CD4-positive, alpha-beta memory T cell (primary cell): ENCODE data around the gene ZC3HAV1. TPM values are rescaled to one million over a fixed set of nuclear protein-coding genes. Genes with fewer than 3 reads are reported as not detected.

Experiments used
- CTCF ChIA-PET: fragments of 350-600 bp; sonication (Branson Sonifier 250); formaldehyde crosslinking; loops from one replicate; lab custom pipeline; 2021; ENCODE audit warnings: inconsistent platforms; ENCODE audit not compliant: partially characterized antibody; lab: Charles Lee
- POLR2A ChIA-PET: fragments of 350-600 bp; sonication (Branson Sonifier 250); formaldehyde crosslinking; loops from one replicate; lab custom pipeline; 2021; ENCODE audit not compliant: partially characterized antibody; lab: Charles Lee
- DNase-seq, 5 donors: peaks; one replicate each; pipeline versions ENCODE4 v3.0.0 to v3.0.0-alpha.2; 2020 to 2022; ENCODE audit warnings: mixed read lengths in 1 of 5
- H3K27ac ChIP-seq: one replicate; pipeline ENCODE4 v1.7.0; 2013; ENCODE audit warnings: low read depth, low read length
- H3K27me3 ChIP-seq: 2 replicates; pipeline ENCODE4 v1.7.0; 2013; ENCODE audit warnings: mild to moderate bottlenecking, low read length, moderate library complexity; ENCODE audit not compliant: insufficient read depth
- H3K36me3 ChIP-seq: 2 replicates; pipeline ENCODE4 v1.7.0; 2013; ENCODE audit warnings: mild to moderate bottlenecking, low read length, moderate library complexity; ENCODE audit not compliant: insufficient read depth
- H3K4me1 ChIP-seq: 2 replicates; pipeline ENCODE4 v1.7.0; 2013; ENCODE audit warnings: mild to moderate bottlenecking, low read length, moderate library complexity; ENCODE audit not compliant: insufficient read depth
- H3K4me3 ChIP-seq, 2 donors: one replicate each; pipeline ENCODE4 v1.7.0; 2013; ENCODE audit warnings: low read length in 2 of 2, mild to moderate bottlenecking in 1 of 2
- H3K9me3 ChIP-seq, 2 donors: one replicate each; pipeline ENCODE4 v1.7.0; 2013; ENCODE audit warnings: low read length in 2 of 2, control low read depth in 1 of 2; ENCODE audit not compliant: control insufficient read depth in 1 of 2
- H3K27ac Mint-ChIP-seq, 7 donors: one replicate each; pipeline ENCODE4 v1.8.0; 2020 to 2021; ENCODE audit warnings: mixed read lengths in 7 of 7, mild to moderate bottlenecking in 6 of 7, inconsistent platforms in 3 of 7, moderate library complexity in 3 of 7
- H3K27me3 Mint-ChIP-seq, 2 donors: one replicate each; pipeline ENCODE4 v1.8.0; 2020 to 2021; ENCODE audit warnings: mixed read lengths in 2 of 2
- H3K36me3 Mint-ChIP-seq, 2 donors: one replicate each; pipeline ENCODE4 v1.8.0; 2020 to 2021; ENCODE audit warnings: mixed read lengths in 2 of 2, inconsistent platforms in 1 of 2, mild to moderate bottlenecking in 1 of 2
- H3K4me1 Mint-ChIP-seq, 4 donors: one replicate each; pipeline ENCODE4 v1.8.0; 2020 to 2021; ENCODE audit warnings: mixed read lengths in 4 of 4, mild to moderate bottlenecking in 1 of 4
- H3K4me3 Mint-ChIP-seq, 8 donors: one replicate each; pipeline ENCODE4 v1.8.0; 2020 to 2021; ENCODE audit warnings: mixed read lengths in 8 of 8, mild to moderate bottlenecking in 7 of 8, moderate library complexity in 6 of 8, inconsistent platforms in 3 of 8
- H3K9me3 Mint-ChIP-seq, 8 donors: one replicate each; pipeline ENCODE4 v1.8.0; 2020 to 2021; ENCODE audit warnings: mixed read lengths in 8 of 8, mild to moderate bottlenecking in 5 of 8, inconsistent platforms in 3 of 8, moderate library complexity in 1 of 8
- intact Hi-C: fragments of 100-400 bp; cut with micrococcal nuclease; formaldehyde crosslinking; loops from one replicate; pipeline ENCODE4 v1.15.1; 2023
- polyA plus RNA-seq, 2 donors: library from polyadenylated mRNA; unstranded; fragments of 300-500 nt; fragmentation: Illumina TruSeq; gene quantifications; one replicate each; pipeline ENCODE4 v1.2.3, GENCODE V29; 2021
- total RNA-seq, 2 experiments: library from RNA; stranded (reverse); gene quantifications; one replicate each; pipeline ENCODE4 v1.2.3, GENCODE V29; 2021

The ZC3HAV1 gene
- total and polyA plus RNA-seq, 4 experiments from 2014 or later, result 150 to 169 (median 157) TPM

DNA sequence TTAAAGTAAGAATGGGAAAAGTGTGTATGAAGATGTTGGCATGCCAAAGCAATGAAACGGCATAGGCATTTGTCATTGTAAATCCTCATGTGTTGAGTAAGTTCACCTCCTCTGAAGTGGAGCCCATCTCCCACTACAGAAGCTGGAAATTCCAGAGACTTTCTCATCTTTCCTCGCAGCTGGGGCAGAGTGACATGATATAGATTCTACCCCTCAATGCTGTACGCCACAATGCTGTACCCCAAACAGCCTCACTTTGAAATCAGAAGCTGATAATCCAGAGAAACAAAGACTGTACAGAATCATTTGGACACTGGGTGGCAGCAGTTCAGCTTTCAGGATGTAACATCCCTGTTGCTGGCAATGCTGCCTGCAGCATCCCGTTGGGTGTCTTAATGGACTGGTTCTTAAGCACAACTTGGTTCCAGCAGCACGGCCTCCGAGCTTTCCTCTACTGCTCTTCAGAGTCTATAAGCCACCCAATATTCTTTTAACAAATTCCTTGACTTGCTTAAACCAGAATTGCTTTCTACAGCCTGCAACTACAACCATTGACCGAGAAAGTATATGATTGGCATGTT is 92.5 kb downstream of the ZC3HAV1 start:
- CTCF ChIA-PET, result interaction anchor here (0.7 to 9.6 kb wide), 34 partner anchors 9 to 288 kb away, joined by 3 to 140 read pairs (median 4); a partner anchor contains a TSS
- H3K9me3 ChIP-seq, result no peaks in the 10 kb centered on the region
- Mint-ChIP-seq H3K9me3 (no peaks in the 10 kb centered on the region), H3K36me3 (no peaks in the 10 kb centered on the region), H3K27ac (no peak overlapping the region), H3K4me1 (peaks cover 0 to 12% (median 5%) of the 10 kb centered on the region in 4 donors), H3K27me3 (peaks cover 0 to 5% of the 10 kb centered on the region in 2 donors), H3K4me3 (no peak overlapping the region)
- POLR2A ChIA-PET, result interaction anchor here (0.8 to 2.0 kb wide), 9 partner anchors 17 to 130 kb away, joined by 3 to 11 read pairs (median 5); a partner anchor contains a TSS
- peak; percentile 56 to 71 (median 63) for DNase-seq
- no peak overlapping the region for H3K4me3 ChIP-seq
- no peak overlapping the region for H3K27ac ChIP-seq
- H3K36me3 ChIP-seq, result no peaks in the 10 kb centered on the region
- no peaks in the 10 kb centered on the region for H3K27me3 ChIP-seq
- intact Hi-C loops, result loop anchor here (1.0 kb wide), 5 partner anchors 27 to 214 kb away; partner anchors contain the start of gene UBN2
- no peaks in the 10 kb centered on the region for H3K4me1 ChIP-seq

DNA sequence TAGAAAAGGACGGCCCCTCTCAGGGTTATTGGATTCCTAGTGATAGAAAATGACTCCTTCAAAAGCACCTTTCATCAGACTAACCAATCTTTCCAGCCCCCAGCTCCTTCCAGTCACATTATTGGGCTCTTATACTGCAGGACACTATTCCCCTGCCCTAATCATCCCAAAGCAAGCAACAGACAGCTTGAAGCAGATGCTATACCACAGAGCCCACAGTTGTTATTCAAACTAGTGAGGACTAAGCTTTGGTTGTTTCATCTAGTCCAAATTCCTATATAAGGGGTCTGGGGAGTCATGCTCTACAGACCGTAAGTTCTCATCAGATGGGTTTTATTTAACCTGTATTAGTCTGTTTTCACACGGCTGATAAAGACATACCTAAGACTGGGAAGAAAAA is 98.1 kb downstream of the ZC3HAV1 start:
- no peaks in the 10 kb centered on the region for H3K27me3 ChIP-seq
- DNase-seq, result no peak
- no peak overlapping the region for H3K27ac ChIP-seq
- H3K4me3 ChIP-seq, result no peak overlapping the region
- intact Hi-C loops, result no loop called here
- Mint-ChIP-seq H3K27me3 (peaks cover 0 to 3% of the 10 kb centered on the region in 2 donors), H3K4me3 (no peak overlapping the region), H3K9me3 (no peaks in the 10 kb centered on the region), H3K27ac (no peak overlapping the region), H3K36me3 (no peaks in the 10 kb centered on the region), H3K4me1 (no peaks in the 10 kb centered on the region)
- POLR2A ChIA-PET, result no interaction called here
- no peaks in the 10 kb centered on the region for H3K4me1 ChIP-seq
- no peaks in the 10 kb centered on the region for H3K9me3 ChIP-seq
- CTCF ChIA-PET, result interaction anchor here (1.5 kb wide), 1 partner anchor 63 kb away, joined by 3 read pairs; no protein-coding TSS in a partner anchor
- no peaks in the 10 kb centered on the region for H3K36me3 ChIP-seq

DNA sequence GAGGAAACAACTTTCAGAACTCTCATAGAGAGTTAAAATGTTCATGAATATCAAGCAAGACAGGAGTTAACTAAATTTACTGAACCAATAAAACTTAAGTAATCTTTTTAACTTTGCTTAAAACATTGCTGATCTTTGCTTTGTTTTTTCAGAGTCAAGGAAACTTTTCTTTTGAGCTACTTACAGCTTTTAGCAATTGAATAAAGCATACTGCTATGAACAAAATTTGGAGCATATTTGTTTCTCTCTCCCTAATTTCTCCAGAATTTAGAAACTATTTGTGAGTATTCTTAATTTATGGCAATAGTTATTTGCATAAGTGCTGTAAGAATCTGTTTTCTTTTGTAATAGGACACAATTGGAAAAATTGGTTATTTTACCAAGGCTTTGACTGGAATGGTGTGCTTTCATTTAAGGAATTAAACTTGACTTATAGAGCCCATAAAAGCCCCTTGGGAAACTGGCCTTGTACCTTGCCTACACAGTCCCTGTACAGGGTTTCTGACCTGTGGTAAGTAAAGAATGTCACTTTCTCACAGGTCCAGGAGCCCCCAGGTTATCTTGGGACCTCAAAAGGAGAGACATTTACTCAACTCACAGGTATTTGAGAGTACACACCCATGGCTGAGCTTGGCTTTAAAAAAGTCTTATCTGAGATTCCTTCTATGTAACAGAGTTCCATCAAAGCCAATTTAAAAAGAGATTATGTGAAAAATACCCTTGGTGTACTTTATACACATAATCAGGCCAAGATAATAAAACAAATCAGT is 105.0 kb downstream of the ZC3HAV1 start:
- no peak for DNase-seq
- no peaks in the 10 kb centered on the region for H3K27me3 ChIP-seq
- Mint-ChIP-seq H3K27ac (no peak overlapping the region), H3K4me3 (no peak overlapping the region), H3K4me1 (no peaks in the 10 kb centered on the region), H3K36me3 (no peaks in the 10 kb centered on the region), H3K27me3 (peaks cover 2 to 4% of the 10 kb centered on the region in 2 donors), H3K9me3 (peaks cover 0 to 23% (median 9%) of the 10 kb centered on the region in 8 donors)
- H3K9me3 ChIP-seq, result no peaks in the 10 kb centered on the region
- H3K4me1 ChIP-seq, result no peaks in the 10 kb centered on the region
- ChIA-PET CTCF (interaction anchor here (0.6 to 1.0 kb wide), 2 partner anchors 13 to 18 kb away, joined by 3 read pairs; no protein-coding TSS in a partner anchor), POLR2A (no interaction called here)
- no peak overlapping the region for H3K4me3 ChIP-seq
- intact Hi-C loops, result no loop called here
- no peaks in the 10 kb centered on the region for H3K36me3 ChIP-seq
- no peak overlapping the region for H3K27ac ChIP-seq

DNA sequence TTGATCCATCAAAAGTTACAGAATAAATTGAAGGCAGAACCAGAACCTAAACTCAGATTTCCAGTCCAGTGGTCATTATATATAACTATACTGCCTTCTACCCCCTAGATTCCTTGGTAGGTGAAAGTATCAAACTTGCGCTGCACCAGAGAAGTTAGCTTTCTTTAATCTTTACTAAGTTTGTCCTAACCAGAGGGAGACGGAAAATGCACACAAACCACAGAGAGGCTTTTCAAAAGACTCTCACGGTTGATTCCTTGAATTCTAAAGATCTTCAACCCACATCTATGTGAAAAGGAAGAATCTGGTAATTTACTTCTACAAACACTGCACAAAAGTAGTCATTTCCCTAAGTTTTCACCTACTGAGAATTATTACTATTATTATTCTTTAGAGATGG is 110.1 kb downstream of the ZC3HAV1 start:
- intact Hi-C loops, result no loop called here
- DNase-seq, result no peak
- Mint-ChIP-seq H3K36me3 (no peaks in the 10 kb centered on the region), H3K9me3 (peaks cover 0 to 13% (median 5%) of the 10 kb centered on the region in 8 donors), H3K27ac (no peak overlapping the region), H3K27me3 (peaks cover 5 to 7% of the 10 kb centered on the region in 2 donors), H3K4me3 (no peak overlapping the region), H3K4me1 (peaks cover 0 to 1% (median 0%) of the 10 kb centered on the region in 4 donors)
- Histone ChIP-seq H3K36me3 (no peaks in the 10 kb centered on the region), H3K27me3 (no peaks in the 10 kb centered on the region), H3K4me3 (no peak overlapping the region), H3K9me3 (no peaks in the 10 kb centered on the region), H3K4me1 (no peaks in the 10 kb centered on the region), H3K27ac (no peak overlapping the region)
- ChIA-PET CTCF (no interaction called here), POLR2A (no interaction called here)

Other genes starting within 250 kb of the ZC3HAV1 start
- gene KIAA1549, start 128.3 kb downstream of the ZC3HAV1 start, total RNA-seq, result under 1 TPM; 0.06 to 0.11 TPM
- under 1 TPM in 1 of 2 donors, not detected in 1; 0.02 TPM for gene KIAA1549, start 128.3 kb downstream of the ZC3HAV1 start, polyA plus RNA-seq
- gene ZC3HAV1L, start 73.7 kb downstream of the ZC3HAV1 start, total RNA-seq, result 1 to 10 TPM; 3.8 to 4.6 TPM
- gene ZC3HAV1L, start 73.7 kb downstream of the ZC3HAV1 start, polyA plus RNA-seq, result under 1 TPM in 1 of 2 donors, not detected in 1; 0.37 TPM
- 10 to 100 TPM; 23.6 to 26.7 TPM for gene UBN2, start 121.5 kb upstream of the ZC3HAV1 start, total RNA-seq
- gene UBN2, start 121.5 kb upstream of the ZC3HAV1 start, polyA plus RNA-seq, result 1 to 10 TPM in 1 of 2 donors, under 1 TPM in 1; 0.49 to 3.5 TPM
- gene FMC1, start 231.6 kb upstream of the ZC3HAV1 start, total RNA-seq, result 10 to 100 TPM in 1 of 2 experiments, 1 to 10 TPM in 1; 6.7 to 12.5 TPM
- gene FMC1, start 231.6 kb upstream of the ZC3HAV1 start, polyA plus RNA-seq, result 10 to 100 TPM; 47.8 to 66.8 TPM